Type B pancreatic cell (in vitro differentiated cells): Measurements from ENCODE around the gene CUEDC1. TPM values are rescaled to one million over a fixed set of nuclear protein-coding genes. Genes with fewer than 3 reads are reported as not detected.

ENCODE experiments used
- DNase-seq: peaks from one replicate; pipeline ENCODE4 v3.0.0; 2021; ENCODE audit warnings: mixed read lengths; ENCODE audit not compliant: unreplicated experiment; ENCODE audit errors: extremely low spot score
- H3K27ac Mint-ChIP-seq: 2 replicates; pipeline ENCODE4 v1.8.0; 2021; ENCODE audit warnings: mild to moderate bottlenecking, mixed read lengths
- H3K27me3 Mint-ChIP-seq: 2 replicates; pipeline ENCODE4 v1.8.0; 2021; ENCODE audit warnings: mixed read lengths
- H3K36me3 Mint-ChIP-seq: 2 replicates; pipeline ENCODE4 v1.8.0; 2021; ENCODE audit warnings: mixed read lengths
- H3K4me1 Mint-ChIP-seq: one replicate; pipeline ENCODE4 v1.8.0; 2021; ENCODE audit warnings: mixed read lengths; ENCODE audit not compliant: unreplicated experiment
- H3K4me3 Mint-ChIP-seq: 2 replicates; pipeline ENCODE4 v1.8.0; 2021; ENCODE audit warnings: mild to moderate bottlenecking, mixed read lengths
- H3K9me3 Mint-ChIP-seq: 2 replicates; pipeline ENCODE4 v1.8.0; 2021; ENCODE audit warnings: mixed read lengths
- total RNA-seq: library from RNA; stranded (reverse); gene quantifications from 2 replicates; pipeline ENCODE4 v1.2.1, GENCODE V29; 2021; ENCODE audit warnings: low replicate concordance
- TF ChIP-seq, protein P1 (sequence below): fragments of 200-600 bp; sonication (generic); conservative IDR thresholded peaks from 2 replicates; pipeline ENCODE4 v1.5.0; 2021; ENCODE audit warnings: antibody characterized with exemption, mild to moderate bottlenecking

The CUEDC1 gene
- total RNA-seq, 1 donor from 2014 or later, result 31.3 TPM

DNA sequence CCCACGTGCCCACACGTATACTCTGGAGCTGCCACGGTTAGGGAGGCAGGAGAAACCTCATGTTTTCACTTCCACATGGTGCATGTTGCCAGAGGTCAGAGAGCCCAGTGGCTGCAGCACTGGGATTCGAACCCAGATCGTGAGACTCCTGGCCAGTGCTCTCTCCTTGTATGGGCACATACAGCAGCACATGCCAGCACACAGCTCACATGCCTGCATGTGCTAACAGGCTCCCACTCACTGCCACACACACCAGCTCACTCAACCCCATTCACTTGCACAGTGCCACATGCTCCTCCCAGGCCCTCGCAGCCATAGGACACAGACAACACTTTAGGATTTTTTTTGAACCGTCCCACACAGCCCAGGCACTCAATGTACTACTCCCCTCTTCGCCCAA, 55.8 kb downstream of the CUEDC1 start:
- DNase-seq, result no peak
- Mint-ChIP-seq H3K9me3 (no peaks in the 10 kb centered on the region), H3K4me3 (peak overlapping the region; percentile 27), H3K36me3 (no peaks in the 10 kb centered on the region), H3K4me1 (peaks cover 57% of the 10 kb centered on the region), H3K27me3 (no peaks in the 10 kb centered on the region), H3K27ac (peak overlapping the region; percentile 84)
- TF ChIP-seq, protein P1, sequence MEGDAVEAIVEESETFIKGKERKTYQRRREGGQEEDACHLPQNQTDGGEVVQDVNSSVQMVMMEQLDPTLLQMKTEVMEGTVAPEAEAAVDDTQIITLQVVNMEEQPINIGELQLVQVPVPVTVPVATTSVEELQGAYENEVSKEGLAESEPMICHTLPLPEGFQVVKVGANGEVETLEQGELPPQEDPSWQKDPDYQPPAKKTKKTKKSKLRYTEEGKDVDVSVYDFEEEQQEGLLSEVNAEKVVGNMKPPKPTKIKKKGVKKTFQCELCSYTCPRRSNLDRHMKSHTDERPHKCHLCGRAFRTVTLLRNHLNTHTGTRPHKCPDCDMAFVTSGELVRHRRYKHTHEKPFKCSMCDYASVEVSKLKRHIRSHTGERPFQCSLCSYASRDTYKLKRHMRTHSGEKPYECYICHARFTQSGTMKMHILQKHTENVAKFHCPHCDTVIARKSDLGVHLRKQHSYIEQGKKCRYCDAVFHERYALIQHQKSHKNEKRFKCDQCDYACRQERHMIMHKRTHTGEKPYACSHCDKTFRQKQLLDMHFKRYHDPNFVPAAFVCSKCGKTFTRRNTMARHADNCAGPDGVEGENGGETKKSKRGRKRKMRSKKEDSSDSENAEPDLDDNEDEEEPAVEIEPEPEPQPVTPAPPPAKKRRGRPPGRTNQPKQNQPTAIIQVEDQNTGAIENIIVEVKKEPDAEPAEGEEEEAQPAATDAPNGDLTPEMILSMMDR, result no peak

DNA sequence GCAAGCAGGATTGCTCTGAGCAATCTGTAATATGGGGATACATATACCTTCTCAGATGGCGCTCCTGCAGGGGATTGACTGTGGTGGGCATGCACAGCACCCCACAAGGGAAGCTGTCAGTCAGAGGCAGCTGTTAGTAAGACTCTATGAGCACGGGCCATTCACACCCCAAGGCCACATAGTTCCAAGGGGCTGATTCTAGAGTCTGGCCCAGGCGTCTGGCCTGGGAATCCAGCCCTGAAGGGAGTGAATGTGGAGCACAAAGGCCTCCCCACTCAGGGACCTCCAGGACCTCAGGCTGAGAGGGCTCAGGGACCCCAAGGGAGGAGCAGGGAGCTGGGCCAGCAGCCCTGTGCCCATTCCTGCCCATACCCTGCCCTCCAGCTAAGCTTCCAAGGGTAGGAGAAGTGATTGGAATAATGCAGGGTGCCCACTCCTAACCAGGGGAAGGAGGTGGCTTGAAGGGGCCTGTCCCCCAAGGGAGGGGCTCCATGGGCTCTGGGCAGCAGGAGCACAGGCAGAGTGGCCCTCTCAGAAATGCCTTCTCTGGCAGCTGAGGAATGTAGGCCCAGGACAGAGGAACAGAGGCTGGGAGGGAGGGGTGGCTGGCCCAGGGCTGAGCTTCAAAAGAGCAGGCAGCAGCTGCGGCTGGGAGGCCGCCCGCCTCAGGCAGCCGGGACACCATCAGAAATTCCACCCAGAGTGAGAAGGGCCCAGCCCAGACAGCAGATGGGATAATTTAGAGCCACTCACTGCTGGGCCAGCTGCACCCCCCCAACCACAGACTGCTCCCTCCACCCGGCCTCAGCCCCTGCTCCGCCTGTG, 56.5 kb downstream of the CUEDC1 start:
- Mint-ChIP-seq H3K27me3 (no peaks in the 10 kb centered on the region), H3K36me3 (no peaks in the 10 kb centered on the region), H3K9me3 (no peaks in the 10 kb centered on the region), H3K4me3 (peak overlapping the region; percentile 17), H3K4me1 (peaks cover 53% of the 10 kb centered on the region), H3K27ac (peak overlapping the region; percentile 84)
- no peak for DNase-seq
- TF ChIP-seq, protein P1, result no peak

DNA sequence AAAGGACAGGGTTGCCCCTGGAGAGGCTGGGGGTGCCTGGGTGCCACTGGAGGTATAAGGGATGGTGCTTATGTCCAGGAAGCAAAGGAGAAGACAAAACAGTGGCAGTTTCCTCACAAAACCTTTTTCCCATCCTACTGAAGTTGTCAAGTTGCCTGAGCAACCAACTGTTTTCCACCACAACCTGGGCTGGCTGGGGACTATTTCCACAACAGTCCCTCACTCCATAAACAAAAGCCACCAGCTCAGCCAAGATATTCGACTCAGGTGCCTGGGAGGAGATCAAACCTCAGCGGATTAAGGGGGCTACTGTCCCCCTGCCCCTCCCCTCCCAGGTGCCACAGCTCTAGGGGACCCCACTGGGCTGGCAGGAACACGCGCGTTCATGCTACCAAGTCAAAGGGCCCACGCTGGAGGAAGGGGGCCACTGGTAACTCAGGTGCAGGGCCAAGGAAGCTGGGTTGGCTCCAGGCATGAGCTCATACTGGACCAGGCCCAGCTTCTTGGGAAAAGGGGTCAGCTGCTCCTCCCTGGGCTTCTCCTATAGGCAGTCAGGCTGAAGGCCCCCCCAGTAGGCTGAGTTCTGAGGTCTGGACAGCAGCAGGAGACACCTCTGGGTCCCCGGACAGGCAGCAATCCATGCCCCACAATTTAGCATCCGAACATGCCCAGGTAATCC, 59.7 kb downstream of the CUEDC1 start:
- Mint-ChIP-seq H3K9me3 (no peaks in the 10 kb centered on the region), H3K27me3 (no peaks in the 10 kb centered on the region), H3K36me3 (no peaks in the 10 kb centered on the region), H3K4me3 (no peak overlapping the region), H3K27ac (no peak overlapping the region), H3K4me1 (peaks cover 60% of the 10 kb centered on the region)
- TF ChIP-seq, protein P1, result no peak
- no peak for DNase-seq

DNA sequence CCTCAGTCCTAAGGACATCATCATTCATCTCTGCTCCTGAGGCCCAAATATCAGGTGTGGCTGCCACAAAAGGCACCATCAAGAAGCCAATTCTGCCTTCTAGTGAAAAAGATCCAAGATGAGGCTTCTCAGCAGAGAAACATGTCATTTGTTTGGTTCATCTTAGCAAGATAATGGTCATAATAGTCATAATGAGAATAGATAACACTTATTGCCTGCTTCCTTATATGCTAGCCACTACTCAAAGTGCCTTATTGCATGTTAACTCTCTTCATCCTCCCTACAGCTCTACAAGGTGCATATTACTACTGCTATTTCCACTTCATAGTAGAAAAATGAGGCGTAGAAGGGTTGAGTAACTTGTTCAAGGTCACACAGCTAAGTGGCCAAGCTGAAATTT, 60.4 kb downstream of the CUEDC1 start:
- Mint-ChIP-seq H3K9me3 (no peaks in the 10 kb centered on the region), H3K4me1 (peaks cover 53% of the 10 kb centered on the region), H3K4me3 (peak overlapping the region; percentile 9), H3K27me3 (no peaks in the 10 kb centered on the region), H3K27ac (peak overlapping the region; percentile 33), H3K36me3 (no peaks in the 10 kb centered on the region)
- TF ChIP-seq, protein P1, result no peak
- no peak for DNase-seq

DNA sequence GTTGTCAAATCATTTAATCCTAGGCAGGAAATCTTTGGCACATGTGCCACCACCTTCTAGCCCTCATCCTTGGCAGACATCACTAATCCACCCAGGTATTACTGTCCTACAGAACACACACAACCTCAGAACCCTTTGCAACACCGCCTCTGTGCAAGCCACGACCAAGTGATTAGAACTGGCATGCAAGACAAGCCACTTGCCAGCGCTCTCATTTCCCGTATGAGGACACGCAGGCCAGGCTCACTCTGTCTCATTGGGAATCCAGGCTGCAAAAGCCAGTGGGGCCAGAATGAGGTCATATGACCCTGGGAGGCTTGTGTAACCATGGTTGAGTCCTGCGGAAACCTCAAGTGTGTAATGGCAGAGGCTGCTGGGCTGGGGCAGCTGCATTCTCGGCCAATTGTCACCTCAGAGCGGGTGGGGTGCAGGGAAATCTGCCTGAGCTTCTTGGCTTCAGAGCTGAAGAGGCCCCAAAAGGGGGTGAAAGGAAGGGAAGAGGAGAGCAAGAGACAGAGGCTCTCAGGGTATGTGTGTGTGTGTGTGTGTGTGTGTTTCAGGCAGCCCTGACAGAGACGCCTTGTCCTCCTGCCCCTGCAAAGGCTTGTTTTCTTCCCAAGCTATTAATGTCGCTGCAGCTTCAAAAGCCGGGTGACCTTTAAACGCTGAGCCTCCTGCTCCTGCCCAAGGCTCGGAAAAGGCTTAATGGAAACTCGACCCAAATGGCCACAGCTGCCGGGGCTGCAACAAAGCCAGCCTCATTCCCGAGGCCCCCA, 62.2 kb downstream of the CUEDC1 start:
- H3K4me1 Mint-ChIP-seq, result peaks cover 34% of the 10 kb centered on the region
- H3K9me3 Mint-ChIP-seq, result no peaks in the 10 kb centered on the region
- TF ChIP-seq, protein P1, result peak; percentile 43
- H3K4me3 Mint-ChIP-seq, result peak overlapping the region; percentile 78
- no peaks in the 10 kb centered on the region for H3K36me3 Mint-ChIP-seq
- DNase-seq, result no peak
- peak overlapping the region; percentile 96 for H3K27ac Mint-ChIP-seq
- H3K27me3 Mint-ChIP-seq, result no peaks in the 10 kb centered on the region
